Activated CD4-positive, alpha-beta T cell treated with anti-CD3 and anti-CD28 coated beads, Interleukin-2, amount 50 U/mL, for 48 hours (primary cell): ENCODE measurements around the gene MPDU1.

Experiments used
- DNase-seq, 2 experiments: peaks; one replicate each; pipeline ENCODE4 v3.0.0-alpha.2; 2020

MPDU1 gene

GRCh38 chr17:7583253-7584109, at the start of gene MPDU1:
TSS of gene MPDU1 (plus strand) at chr17:7583852. CDS start at chr17:7583863, 11 bp downstream.
- DNase-seq, result peak; percentile 94 to 96

GRCh38 chr17:7538050-7538449, 45.6 kb upstream of the MPDU1 start:
- no peak for DNase-seq

- DNase-seq, result no peak
Observed at GRCh38 chr17:7538891-7539545, 44.6 kb upstream of the MPDU1 start.

- DNase-seq, result no peak
Observed at GRCh38 chr17:7541074-7541621, 42.5 kb upstream of the MPDU1 start.

- DNase-seq, result no peak
Observed at GRCh38 chr17:7544911-7545310, 38.7 kb upstream of the MPDU1 start.

DNA sequence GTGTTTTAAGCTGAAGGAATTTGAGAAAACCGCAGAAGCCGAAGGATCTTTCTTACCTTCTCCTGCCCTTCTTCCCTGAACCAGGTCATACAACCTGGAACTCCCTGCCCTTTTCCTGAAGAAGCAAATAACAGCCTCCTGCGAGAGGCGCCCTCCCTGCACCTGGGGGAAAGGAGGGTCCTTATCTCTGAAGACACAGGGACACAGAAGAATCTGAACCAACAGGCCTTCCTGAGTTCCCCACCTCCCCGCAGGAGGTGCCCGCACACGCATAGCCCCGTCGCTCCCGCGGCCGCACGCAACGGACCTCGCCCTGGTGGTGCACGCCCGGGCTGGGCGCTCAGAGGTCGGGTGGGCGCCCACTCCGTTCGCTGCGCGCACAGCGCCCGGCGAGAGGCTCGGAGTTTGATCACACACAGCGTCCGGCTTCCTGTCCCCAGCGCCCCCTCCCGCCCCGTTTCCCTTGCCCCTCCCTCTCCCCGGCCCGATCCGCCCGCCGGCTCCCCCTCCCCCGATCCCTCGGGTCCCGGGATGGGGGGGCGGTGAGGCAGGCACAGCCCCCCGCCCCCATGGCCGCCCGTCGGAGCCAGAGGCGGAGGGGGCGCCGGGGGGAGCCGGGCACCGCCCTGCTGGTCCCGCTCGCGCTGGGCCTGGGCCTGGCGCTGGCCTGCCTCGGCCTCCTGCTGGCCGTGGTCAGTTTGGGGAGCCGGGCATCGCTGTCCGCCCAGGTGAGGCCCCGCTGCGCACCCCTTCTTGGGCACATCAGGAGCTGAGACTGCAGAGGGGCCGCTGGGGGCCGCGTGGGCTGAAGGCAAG, 34.9 kb upstream of the MPDU1 start, which contains the start of gene TNFSF12:
TSS of gene TNFSF12 (plus strand) at position 474 of the 816 bp plus-strand sequence. CDS start at position 570, 96 bp downstream.
- DNase-seq, result peak; percentile 67 to 72

- peak; percentile 52 to 59 for DNase-seq
Observed at GRCh38 chr17:7549401-7550055, 34.1 kb upstream of the MPDU1 start.

DNA sequence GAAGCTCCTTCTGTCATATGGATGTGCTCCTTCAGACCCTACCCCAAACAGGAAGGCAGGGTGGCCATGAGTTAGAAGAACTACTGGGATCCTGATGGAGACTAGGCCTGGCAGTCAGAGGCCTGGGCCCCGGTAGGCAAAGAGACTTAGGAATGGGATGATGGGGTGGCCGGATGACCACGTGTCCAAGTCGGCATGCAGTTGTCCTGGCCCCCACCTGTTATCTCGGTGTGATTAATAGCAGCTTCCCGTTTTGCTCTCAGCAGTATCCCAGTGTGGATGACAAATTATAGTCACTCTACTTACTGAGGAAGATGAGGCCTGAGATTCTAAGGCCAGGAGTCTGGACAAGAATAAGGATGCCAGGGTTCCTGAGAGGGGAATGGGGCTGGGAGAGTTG, 33.3 kb upstream of the MPDU1 start:
- DNase-seq, result no peak

GRCh38 chr17:7551396-7551795, 32.3 kb upstream of the MPDU1 start:
- DNase-seq, result no peak

GRCh38 chr17:7552621-7553051, 31.0 kb upstream of the MPDU1 start:
- peak in 1 of 2 experiments; percentile 55 for DNase-seq

GRCh38 chr17:7553356-7553755, 30.3 kb upstream of the MPDU1 start:
- DNase-seq, result no peak

GRCh38 chr17:7555320-7555948, 28.2 kb upstream of the MPDU1 start:
- no peak for DNase-seq

- DNase-seq, result no peak
Observed at GRCh38 chr17:7556627-7557026, 27.0 kb upstream of the MPDU1 start.

DNA sequence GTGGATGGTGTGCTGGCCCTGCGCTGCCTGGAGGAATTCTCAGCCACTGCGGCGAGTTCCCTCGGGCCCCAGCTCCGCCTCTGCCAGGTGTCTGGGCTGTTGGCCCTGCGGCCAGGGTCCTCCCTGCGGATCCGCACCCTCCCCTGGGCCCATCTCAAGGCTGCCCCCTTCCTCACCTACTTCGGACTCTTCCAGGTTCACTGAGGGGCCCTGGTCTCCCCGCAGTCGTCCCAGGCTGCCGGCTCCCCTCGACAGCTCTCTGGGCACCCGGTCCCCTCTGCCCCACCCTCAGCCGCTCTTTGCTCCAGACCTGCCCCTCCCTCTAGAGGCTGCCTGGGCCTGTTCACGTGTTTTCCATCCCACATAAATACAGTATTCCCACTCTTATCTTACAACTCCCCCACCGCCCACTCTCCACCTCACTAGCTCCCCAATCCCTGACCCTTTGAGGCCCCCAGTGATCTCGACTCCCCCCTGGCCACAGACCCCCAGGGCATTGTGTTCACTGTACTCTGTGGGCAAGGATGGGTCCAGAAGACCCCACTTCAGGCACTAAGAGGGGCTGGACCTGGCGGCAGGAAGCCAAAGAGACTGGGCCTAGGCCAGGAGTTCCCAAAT, 26.4 kb upstream of the MPDU1 start:
- no peak for DNase-seq

DNA sequence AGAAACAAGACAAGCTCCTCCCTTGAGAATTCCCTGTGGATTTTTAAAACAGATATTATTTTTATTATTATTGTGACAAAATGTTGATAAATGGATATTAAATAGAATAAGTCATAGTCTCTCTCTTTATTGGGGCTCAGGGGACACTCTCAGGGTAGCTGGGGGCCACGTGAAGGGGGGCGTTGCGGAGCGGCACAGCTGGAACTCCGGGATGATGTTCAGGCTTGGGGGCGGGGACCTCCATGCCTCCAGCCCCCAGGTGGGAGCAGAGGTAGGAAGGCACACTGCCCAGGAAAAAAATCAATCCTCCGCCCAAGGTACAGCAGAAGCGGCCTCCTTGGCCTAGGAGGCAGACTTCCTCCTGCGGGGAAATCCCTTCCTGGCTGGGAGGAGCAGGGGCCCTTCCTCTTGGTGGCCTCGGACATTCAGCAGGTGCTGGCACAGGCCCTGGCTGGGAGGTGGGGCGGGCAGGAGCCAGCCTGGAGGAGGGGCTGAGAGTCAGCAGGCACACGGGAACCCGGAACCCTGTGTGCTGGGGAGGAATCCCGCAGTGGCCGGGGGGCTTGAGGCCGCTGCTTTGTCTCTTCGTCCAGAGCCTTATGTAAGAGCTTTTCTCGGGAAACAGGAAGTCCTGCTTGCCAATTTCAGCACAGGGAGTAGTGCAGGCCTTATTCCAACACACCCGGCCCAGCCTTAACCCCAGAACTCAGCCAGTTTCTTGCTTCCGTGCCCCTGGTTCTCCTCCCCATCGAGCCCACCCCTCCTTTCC, 25.7 kb upstream of the MPDU1 start:
- DNase-seq, result no peak

DNA sequence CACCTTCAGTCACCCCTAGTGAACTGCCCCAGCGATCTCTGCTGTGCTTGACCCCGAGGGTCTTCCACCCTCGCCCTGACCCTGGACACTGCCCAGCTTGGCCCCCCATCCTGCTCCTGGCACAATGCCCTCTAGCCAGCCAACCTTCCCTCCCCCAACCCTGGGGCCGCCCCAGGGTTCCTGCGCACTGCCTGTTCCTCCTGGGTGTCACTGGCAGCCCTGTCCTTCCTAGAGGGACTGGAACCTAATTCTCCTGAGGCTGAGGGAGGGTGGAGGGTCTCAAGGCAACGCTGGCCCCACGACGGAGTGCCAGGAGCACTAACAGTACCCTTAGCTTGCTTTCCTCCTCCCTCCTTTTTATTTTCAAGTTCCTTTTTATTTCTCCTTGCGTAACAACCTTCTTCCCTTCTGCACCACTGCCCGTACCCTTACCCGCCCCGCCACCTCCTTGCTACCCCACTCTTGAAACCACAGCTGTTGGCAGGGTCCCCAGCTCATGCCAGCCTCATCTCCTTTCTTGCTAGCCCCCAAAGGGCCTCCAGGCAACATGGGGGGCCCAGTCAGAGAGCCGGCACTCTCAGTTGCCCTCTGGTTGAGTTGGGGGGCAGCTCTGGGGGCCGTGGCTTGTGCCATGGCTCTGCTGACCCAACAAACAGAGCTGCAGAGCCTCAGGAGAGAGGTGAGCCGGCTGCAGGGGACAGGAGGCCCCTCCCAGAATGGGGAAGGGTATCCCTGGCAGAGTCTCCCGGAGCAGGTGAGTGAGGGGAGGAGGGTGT, 24.9 kb upstream of the MPDU1 start, which contains the start of gene TNFSF13:
TSS of gene TNFSF13 (plus strand) at position 207 of the 776 bp plus-strand sequence. CDS start at position 497, 290 bp downstream.
- DNase-seq, result no peak

DNA sequence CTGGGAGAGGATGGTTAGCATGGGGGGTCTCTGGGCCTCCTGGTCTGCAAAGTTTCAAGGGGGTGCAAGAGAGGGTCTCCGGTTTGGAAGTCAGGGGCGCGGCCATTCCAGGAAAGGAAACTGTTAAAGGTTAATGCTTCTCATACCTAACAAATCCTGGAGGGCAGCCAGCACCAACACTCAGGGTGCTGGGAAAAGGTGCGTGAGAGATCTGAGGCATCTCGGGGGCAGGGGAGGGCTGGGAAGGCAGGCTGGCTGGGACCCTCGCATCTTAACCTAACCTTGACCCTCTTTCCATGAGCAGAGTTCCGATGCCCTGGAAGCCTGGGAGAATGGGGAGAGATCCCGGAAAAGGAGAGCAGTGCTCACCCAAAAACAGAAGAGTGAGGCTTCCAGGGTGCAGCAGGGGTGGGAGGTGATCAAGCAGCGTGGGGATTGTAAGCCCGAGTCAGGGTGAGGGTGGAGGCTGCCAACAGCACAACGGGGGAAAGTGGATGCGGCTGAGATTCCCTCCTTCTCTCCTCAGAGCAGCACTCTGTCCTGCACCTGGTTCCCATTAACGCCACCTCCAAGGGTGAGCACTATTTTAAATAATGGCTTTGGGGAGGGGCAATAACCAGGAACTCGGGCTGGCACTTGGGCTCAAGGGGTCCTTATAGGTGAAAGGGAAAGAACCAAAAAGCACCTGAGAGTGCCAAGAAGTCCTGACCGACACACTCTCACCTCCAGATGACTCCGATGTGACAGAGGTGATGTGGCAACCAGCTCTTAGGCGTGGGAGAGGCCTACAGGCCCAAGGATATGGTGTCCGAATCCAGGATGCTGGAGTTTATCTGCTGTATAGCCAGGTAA, 24.1 kb upstream of the MPDU1 start:
- no peak for DNase-seq
